HG03103 (cell line): Measurements from ENCODE around the gene CC2D1A.
"Not testable (repeated sequence)": the region's sequence is repeated elsewhere in the genome, so short reads cannot be mapped to it uniquely, and the experiment has no call there.

Experiments
- ATAC-seq: cut with Tn5 transposase; IDR thresholded peaks from one replicate; pipeline ENCODE4 v1.9.1; 2021; ENCODE audit warnings: low read depth; ENCODE audit not compliant: unreplicated experiment

The CC2D1A gene

GRCh38 chr19:13902993-13903555 lies 2.9 kb upstream of the CC2D1A start:
- no peak for ATAC-seq

GRCh38 chr19:13906521-13906904 lies 512 bp downstream of the CC2D1A start:
- no peak for ATAC-seq

DNA sequence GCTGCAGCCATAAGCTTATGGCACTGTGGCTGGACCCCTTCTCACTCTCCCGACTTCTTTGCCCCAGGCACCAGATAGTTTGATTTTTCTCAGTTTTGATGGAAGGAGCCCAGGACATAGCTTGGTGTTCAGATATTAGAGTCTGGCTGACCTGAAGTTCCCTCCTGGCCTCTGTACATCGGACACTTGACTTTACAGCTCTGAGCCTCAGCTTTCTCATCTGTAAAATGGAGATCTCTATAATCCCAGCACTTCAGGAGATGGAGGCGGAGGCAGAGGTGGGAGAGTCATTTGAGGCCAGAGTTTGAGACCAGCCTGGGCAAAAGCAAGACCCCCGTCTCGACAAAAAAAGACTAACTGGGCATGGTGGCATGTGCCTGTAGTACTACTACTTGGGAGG lies 909 bp downstream of the CC2D1A start:
- no peak for ATAC-seq

DNA sequence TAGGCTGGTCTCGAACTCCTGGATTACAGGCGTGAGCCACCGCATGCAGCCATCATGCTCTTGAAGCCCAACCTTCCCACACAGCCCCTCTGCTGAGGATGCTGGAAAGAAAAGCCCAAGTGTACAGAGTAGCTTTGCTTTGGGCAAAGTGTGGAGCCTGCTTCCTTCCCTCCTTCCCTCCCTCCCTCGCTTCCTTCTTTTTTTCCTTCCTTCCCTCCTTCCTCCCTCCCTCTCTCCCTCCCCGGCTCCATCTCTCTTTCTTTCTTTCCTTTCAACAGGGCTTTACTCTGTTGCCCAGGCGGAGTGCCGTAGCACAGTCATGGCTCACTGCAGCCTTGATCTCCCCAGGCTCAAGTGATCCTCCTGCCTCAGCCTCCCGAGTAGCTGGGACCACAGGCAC lies 2.7 kb downstream of the CC2D1A start:
- no peak for ATAC-seq

GRCh38 chr19:13909430-13909829 lies 3.4 kb downstream of the CC2D1A start:
- ATAC-seq: no peak

DNA sequence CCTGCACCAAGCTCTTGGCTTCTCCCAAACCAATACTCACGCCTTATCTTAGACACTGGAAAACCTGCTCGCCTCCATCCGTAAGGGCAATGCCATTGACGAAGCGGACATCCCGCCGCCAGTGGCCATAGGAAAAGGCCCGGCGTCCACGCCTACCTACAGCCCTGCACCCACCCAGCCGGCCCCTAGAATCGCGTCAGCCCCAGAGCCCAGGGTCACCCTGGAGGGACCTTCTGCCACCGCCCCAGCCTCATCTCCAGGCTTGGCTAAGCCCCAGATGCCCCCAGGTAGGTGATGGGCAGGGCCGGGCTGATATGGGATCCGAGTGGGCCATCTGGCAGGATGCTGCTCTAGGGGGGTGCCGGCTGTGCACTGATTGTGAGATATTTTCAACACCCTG lies 7.4 kb downstream of the CC2D1A start:
- no peak for ATAC-seq

DNA sequence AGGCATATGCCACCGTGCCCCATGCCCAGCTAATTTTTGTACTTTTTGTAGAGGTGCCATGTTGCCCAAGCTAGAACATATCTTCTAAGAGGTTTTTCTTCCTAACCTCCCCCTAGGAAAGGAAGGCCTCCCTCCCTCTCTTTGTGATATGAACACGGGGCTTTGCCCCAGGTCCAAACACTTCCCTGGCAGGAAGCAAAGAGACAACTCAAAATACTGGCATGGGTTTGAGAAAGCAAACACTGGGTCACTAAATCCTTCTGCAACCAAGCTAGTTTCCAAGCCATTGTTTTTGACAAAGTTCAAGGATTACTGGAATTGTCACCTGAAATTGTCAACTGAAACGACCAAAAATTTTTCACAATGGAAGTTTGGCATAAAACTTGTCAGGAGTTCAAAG lies 8.8 kb downstream of the CC2D1A start:
- ATAC-seq: no peak

DNA sequence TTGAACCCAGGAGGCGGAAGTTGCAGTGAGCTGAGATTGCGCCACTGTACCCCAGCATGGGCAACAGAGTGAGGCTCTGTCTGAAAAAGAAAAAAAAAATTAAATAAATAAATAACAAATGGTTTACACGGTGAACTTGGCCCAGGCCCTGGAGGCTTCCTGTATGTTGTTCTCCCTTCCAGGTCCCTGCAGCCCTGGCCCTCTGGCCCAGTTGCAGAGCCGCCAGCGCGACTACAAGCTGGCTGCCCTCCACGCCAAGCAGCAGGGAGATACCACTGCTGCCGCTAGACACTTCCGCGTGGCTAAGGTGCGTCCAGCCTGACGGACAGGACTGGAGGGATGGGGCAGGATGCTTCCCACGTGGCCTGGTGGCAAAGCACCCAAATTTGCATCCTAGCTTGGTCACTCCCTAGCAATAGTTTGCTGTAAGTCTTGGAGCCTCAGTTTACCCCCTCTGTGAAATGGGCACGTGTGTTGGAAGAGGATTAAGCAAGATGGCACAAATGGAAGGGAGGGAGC lies 11.9 kb downstream of the CC2D1A start:
- no peak for ATAC-seq

DNA sequence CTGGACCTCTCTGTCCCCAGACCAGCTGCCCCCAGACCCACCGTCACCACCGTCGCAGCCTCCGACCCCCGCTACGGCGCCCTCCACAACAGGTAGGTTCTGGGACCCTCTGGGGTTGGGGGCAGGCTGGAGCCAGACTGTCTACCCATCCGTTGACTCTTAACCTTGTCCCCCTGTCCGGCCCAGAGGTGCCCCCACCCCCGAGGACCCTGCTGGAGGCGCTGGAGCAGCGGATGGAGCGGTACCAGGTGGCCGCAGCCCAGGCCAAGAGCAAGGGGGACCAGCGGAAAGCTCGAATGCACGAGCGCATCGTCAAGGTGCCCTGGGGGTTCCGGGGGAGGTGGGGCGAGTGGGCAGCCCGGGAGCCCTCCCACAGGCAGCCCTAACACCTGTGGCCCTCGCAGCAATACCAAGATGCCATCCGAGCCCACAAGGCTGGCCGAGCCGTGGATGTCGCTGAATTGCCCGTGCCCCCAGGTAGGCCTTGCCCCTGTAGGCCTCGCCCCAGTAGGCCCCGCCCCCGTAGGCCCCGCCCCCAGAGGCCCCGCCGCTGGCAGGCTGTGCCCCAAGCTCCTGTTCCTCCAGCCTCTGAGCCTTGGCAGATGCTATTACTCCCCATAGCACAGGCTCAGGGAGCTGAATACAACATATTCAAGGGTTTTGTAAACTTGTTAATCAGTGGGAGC lies 12.9 kb downstream of the CC2D1A start:
- no peak for ATAC-seq

- no peak for ATAC-seq
Observed at GRCh38 chr19:13920524-13920923, 14.5 kb downstream of the CC2D1A start.

GRCh38 chr19:13920940-13921747 lies 15.1 kb downstream of the CC2D1A start:
- no peak for ATAC-seq

DNA sequence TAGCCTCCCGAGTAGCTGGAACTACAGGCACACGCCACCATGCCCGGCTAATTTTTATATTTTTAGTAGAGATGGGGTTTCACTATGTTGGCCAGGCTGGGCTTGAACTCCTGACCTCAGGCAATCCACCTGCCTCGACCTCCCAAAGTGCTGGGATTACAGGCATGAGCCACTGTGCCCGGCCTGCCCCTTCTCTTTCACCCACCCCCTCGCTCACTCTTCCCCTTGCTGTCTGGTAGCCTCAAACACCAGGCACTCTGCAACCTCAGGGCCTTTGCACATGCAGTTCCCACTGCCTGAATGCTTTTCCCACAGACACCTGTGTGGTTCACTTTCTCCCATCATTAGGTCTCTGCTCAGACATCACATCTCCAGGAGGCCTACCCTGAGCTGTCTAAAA lies 16.1 kb downstream of the CC2D1A start:
- ATAC-seq: not testable (repeated sequence)

DNA sequence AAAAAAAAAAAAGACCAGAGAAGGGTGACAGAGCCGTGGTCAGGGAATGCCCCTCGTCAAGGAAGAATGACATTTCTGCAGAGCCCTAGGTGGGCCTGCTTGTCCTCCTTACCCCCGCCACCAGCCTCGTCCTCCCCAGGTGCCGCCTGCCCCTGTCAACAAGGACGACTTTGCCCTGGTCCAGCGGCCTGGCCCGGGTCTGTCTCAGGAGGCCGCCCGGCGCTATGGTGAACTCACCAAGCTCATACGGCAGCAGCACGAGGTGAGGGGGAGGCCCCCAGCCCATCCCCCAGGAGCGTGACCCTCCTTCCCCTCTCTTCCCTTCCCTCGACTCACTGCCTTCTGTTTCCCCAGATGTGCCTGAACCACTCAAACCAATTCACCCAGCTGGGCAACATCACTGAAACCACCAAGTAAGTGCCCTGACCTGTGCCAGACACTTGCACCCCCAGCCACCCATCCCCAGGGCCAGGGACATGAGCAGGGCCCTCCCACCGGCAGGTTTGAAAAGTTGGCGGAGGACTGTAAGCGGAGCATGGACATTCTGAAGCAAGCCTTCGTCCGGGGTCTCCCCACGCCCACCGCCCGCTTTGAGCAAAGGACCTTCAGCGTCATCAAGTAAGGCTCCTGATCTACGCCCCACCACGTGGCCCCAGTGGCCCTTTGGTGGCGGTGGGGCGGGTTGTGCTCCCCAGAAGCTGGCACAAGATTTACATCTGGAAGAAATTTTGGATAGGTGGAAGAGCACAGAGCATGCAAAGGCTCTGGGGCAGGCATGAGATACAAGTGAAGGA lies 17.4 kb downstream of the CC2D1A start:
- ATAC-seq: no peak

- no peak for ATAC-seq
Observed at GRCh38 chr19:13926010-13926409, 20.0 kb downstream of the CC2D1A start.

DNA sequence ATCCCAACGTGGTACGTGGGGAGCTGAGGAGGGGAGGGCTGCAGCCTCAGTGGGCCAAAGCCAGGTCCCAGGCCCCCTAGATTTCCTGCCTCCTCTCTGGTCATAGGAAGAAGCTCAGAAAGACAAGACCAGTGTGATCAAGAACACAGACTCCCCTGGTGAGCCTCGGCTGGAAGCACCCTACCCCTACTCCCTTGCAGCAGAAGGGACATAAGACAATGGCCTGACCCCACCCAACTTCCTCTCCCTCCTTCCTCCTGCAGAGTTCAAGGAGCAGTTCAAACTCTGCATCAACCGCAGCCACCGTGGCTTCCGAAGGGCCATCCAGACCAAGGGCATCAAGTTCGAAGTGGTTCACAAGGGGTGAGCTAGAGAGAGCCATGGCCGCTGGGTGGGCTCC lies 20.7 kb downstream of the CC2D1A start:
- ATAC-seq: no peak

- ATAC-seq: no peak
Observed at GRCh38 chr19:13929340-13929739, 23.3 kb downstream of the CC2D1A start.

DNA sequence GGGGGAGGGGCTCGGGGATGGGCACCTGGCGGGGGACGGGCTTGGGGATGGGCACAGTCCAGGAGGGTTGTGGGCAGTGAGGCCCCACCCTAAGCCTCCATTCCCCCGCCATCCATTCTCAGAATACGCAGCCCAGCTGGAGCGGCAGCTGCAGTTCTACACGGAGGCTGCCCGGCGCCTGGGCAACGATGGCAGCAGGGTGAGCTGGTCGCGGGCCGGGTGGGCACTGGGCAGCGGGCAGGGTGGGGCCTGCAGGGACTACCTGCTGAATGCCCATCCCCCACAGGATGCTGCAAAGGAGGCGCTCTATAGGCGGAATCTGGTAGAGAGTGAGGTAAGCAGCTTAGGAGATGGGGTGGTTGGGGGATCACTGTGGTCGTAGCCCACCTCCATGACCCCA lies 24.0 kb downstream of the CC2D1A start:
- ATAC-seq: no peak

DNA sequence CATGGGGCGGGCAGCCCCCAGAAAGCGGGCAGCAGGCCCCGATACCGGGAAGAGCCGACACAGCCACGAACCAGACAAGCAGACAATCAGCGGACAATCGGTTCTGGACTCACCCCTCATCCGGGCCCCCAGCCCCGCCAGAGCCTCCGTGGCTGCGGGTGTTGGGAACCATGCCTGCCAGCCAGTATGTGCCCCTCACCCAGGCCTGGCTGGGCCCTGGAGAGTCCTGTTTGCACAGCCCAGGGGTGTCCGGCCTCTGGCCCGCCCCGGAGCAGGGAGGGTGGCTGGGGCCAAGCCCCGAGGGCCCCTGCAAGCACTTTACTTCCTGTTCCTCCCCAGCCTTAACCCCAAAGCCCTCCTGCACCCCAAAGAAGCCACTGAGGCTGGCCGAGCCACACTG lies 24.4 kb downstream of the CC2D1A start:
- ATAC-seq: no peak

DNA sequence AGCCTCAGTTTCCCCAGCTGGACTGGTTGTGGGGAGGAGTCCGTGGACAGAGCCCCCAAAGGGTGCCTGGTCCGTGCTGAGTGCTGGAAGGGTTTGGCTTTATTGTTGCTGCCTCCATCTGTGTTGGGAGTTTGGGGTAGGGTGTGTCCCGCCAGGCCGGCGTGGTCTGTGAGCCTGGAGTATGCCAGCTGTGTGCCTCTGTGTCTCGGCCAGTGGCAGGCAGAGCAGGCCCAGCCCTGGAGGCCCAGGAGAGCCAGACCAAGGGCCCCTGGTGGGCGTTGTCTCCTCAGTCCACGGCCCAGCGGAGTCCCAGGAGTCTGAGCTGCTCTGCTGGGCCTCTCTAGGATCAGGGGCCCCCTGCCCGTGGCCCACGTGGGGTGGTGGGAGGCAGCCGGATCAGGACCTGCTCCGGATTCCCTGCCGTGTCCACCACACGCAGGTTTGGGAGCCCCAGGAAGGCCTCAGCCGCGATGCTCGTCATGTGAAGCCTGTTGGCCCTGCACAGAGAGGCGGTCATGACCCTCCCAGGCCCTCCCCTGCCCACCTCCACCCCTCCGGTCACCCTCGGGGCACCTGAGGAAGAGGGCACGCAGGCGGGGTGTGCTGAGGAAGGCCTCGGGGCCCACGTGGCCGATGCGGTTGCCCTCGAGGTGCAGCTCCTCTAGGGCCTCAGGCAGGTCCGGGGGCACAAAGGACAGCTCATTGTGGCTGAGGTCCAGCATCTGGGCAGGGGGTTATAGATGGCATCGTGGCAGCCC lies 25.6 kb downstream of the CC2D1A start:
- no peak for ATAC-seq

DNA sequence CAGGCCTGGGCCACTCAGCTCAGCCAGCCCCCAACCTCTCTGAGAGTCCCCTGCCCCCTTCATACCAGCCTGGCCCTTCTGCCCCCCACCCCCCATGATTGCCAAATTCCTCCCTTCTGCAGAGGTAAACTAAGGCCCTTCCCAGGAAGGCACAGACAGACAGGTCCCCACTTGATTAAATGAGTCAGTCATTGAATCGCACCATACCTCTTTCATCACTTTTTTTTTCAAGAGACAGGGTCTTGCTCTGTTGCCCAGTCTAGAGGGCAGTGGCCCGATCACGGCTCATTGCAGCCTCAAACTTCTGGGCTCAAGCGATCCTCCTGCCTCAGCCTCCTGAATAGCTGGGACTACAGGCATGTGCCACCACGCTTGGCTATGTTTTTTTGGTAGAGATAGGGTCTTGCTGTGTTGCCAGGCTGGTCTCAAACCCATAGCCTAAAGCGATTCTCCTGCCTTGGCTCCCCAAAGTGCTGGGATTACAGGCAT lies 26.2 kb downstream of the CC2D1A start:
- no peak for ATAC-seq
